ENCODE data around the gene QSOX1.
"Not testable (repeated sequence)": the region's sequence is repeated elsewhere in the genome, so short reads cannot be mapped to it uniquely, and the experiment has no call there.

The QSOX1 gene, protein sequence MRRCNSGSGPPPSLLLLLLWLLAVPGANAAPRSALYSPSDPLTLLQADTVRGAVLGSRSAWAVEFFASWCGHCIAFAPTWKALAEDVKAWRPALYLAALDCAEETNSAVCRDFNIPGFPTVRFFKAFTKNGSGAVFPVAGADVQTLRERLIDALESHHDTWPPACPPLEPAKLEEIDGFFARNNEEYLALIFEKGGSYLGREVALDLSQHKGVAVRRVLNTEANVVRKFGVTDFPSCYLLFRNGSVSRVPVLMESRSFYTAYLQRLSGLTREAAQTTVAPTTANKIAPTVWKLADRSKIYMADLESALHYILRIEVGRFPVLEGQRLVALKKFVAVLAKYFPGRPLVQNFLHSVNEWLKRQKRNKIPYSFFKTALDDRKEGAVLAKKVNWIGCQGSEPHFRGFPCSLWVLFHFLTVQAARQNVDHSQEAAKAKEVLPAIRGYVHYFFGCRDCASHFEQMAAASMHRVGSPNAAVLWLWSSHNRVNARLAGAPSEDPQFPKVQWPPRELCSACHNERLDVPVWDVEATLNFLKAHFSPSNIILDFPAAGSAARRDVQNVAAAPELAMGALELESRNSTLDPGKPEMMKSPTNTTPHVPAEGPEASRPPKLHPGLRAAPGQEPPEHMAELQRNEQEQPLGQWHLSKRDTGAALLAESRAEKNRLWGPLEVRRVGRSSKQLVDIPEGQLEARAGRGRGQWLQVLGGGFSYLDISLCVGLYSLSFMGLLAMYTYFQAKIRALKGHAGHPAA

DNA sequence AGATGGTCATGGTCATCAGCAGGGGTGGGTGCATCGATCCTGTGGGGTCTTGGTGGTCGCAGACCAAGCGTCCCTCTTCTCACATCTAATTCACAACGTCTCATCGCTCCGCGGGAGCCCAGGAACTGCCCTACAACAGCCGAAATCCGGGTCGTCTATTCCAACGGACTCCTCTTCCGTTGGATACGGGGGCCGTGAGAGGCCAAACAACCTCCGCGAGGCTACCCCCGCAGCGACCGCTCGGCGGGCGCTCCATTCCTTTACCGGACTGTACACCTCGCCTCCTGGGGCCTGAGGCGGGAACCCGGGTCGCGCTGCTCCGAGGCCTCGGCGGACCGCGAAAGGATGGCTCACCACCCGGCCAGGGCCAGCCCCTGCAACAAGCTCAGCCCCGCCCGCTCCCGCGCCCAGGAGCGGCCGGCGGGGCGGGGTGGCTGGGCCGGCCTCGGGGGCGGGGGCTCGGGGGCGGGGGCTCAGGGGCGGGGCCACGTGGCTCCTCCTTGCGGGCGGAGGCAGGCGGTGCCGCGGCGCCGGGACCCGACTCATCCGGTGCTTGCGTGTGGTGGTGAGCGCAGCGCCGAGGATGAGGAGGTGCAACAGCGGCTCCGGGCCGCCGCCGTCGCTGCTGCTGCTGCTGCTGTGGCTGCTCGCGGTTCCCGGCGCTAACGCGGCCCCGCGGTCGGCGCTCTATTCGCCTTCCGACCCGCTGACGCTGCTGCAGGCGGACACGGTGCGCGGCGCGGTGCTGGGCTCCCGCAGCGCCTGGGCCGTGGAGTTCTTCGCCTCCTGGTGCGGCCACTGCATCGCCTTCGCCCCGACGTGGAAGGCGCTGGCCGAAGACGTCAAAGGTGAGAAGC, at the start of gene QSOX1:
TSS of gene QSOX1 (plus strand) at position 545 of the 857 bp plus-strand sequence. CDS start at position 584, 39 bp downstream.
- peak; percentile 39 for DNase-seq

GRCh38 chr1:180112091-180112490, 42.6 kb upstream of the QSOX1 start:
- no peak for DNase-seq

DNA sequence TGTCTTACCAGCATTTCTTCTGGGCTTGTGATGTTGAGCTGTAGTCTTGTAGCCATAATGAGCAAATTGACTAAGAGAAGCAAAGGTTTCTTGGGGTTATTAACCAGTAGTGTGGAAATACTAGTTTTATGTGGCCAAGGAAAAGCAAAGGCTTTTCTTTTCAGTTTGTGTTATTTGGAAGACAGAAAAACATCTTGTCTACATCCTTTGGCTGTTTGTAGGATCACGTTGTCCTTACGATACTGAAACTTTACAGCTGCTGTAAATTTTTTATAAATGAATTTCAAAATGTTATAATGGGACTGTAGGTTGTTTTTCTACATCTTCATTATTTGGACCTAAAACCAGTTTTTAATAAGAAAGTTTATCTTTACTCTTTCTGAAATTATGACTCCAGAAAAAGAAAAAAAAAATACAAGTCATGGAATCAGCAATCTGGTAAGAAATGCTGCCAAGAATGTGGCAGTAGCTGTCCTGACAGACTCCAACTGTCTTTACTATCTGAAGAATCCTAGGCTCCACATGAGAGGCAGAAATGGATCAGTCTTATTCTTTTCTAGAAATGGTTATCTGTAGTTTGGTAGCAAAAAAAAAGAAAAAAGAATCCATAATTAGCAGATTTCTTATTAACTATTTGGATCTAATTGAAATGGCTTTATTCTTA, 41.6 kb upstream of the QSOX1 start:
- no peak for DNase-seq

- DNase-seq = no peak
These were observed 40.2 kb upstream of the QSOX1 start for GRCh38 chr1:180114396-180114945.

DNA sequence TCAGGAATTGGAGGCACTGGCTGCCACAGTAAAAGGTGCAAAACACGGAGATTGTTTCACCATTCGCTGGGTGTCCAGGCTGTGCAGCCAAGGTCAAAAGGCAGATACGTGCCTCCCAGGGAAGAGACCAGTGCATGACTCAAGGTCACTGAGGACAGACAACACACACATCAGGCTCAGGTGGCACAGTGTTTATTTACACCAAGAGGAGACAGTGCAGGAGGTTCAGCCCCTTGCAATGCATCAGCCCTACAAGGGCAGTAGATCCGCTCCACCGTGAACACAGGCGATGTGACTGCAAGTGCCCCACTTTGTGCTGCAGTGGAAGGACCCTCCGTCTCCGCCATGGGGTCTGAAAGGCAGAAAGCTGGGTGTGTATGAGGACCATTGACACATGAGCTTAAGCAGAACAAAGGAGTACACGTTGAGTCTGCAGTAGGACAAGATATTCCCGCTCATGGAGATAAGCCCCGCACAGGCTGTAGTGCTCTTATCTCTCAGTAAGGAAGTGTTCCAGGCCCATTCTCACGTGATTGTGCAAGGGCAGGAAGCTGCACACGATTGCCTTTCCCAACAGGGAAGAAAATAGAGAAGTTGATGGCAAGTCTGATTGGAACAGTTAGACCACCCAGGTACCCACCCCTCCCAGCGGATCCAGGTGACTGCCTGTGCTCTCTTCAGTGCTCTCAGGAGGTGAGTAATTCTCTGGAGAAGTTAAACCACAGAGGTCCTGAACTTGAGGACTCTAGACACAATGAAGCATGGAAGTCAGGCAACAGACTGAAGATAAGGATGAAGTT, 37.5 kb upstream of the QSOX1 start:
- DNase-seq = no peak

DNA sequence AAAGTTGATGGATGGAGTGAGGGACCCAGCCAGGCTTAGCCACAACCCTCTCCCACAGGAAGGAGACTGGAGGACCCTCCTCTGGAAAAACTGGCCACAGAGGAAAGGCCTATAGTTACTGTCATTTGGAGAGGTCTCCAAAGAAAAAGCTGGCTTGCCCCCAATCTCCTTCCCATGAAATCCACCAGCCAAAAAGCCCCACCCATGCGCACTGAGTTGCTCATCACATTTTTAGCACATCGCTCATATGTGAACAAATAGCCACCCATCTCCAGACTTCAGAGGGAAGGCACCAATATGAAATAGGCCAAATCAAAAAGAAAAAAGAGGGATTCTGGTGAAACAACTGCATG, 36.9 kb upstream of the QSOX1 start:
- no peak for DNase-seq

DNA sequence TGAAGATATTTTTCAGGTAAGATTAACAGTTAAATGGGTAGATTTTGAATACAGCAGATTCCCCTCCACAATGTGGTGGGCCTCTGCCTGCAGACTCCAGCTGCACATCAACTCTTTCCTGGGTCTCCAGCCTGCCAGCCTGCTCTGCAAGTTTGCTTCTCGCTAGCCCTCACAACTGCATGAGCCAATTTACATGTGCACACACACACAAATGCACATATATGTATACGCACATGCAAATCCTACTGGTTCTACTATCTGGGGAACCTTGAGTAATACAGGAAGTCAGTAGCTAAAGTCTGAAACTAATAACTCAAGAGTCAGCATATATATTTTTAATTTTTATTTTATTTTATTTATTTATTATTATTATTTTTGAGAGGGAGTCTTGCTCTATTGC, 34.8 kb upstream of the QSOX1 start:
- DNase-seq = no peak

DNA sequence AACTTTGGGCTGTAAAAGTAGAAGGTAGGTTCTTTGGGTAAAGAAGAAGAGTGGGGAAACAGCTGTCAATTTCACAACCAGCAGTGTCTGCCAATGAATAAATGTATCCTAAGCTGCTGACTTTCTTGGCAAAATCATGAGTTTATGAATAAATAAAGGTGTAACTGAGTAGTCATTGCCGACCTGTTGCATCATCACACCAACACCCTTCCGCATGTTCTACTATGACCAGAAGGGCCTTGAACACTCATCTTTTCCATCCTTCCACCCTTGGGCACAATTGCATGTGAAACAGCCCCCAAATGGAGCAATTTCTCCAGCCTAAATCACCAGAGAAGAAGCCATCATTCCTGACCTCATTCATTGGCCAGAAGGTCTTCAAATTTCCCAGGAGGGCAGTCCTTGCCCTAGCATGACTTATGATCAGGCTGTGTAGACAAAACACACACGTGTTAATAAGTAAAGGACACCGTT, 31.2 kb upstream of the QSOX1 start:
- no peak for DNase-seq

GRCh38 chr1:180130651-180131050, 24.0 kb upstream of the QSOX1 start:
- no peak for DNase-seq

- no peak for DNase-seq
These were observed 23.2 kb upstream of the QSOX1 start for GRCh38 chr1:180131510-180131909.

DNA sequence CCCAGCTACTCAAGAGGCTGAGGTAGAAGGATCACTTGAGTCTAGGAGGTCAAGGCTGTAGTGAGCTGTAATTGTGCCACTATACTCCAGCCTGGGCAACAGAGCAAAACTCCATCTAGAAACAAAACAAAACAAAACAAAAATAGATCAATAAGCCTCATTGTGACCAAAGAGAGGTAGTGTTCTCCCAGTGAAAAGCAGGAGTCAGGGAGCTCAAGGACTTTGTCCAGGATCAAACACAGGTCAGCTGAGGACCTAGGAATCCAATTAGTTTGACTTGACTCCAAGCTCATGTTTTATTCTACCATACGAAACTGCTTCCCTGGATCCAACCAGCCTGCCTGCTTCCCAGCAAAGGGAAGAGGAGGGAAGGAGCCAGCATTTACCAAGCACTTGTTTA, 21.5 kb upstream of the QSOX1 start:
- DNase-seq = no peak

DNA sequence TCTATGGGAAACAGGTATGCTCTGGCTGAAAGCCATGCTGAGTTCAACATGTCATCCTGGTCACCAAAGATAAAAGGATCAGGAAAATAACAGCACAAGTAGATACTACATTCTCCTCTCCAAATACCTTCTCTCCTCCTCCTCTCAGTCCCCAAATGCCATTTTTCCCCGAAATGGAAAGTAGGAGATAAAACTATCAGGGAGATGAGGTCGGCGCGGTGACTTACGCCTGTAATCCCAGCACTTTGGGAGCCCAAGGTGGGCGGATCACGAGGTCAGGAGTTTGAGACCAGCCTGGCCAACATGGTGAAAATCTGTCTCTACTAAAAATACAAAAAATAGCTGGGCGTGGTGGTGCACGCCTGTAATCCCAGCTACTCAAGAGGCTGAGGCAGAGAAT, 21.0 kb upstream of the QSOX1 start:
- DNase-seq = not testable (repeated sequence)

DNA sequence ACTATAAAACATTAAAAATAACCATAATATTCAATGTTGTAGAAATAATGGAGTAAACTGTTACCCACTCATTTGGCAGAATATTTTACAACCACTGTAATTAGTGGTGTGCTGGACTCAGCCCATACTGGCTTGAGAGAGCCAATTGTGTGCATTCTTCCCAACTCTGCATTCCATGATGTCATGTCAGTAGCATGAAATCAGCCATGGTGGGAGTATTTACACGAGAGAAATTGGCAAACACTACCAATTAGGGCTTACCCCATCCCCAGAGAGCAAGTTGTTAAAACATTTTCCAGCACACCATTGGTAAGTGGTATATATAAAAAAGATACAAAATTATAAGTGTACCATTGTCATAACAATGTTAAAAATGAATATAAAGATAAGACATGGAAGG, 19.1 kb upstream of the QSOX1 start:
- DNase-seq = no peak

GRCh38 chr1:180136331-180136967, 18.2 kb upstream of the QSOX1 start:
- DNase-seq = no peak

- DNase-seq = no peak
These were observed 17.7 kb upstream of the QSOX1 start for GRCh38 chr1:180136968-180137356.

DNA sequence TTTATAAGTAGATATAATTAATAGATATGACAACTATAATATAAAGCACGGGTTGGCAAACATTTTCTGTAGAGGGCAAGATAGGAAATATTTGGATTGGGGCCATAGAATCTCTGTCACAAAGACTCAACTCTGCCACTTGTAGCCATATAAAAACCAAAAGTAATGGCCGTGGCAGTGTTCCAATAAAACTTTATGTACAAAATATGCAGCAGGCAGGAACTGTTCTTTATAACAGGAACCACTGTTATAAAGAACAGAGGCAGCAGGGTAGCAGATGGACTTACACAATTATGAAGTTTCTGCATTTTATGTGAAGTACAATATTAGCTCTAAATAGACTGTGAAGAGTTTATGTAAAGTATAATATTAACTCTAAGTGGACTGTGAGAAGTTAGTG, 16.9 kb upstream of the QSOX1 start:
- DNase-seq = no peak

GRCh38 chr1:180141381-180141934, 13.2 kb upstream of the QSOX1 start:
- no peak for DNase-seq

DNA sequence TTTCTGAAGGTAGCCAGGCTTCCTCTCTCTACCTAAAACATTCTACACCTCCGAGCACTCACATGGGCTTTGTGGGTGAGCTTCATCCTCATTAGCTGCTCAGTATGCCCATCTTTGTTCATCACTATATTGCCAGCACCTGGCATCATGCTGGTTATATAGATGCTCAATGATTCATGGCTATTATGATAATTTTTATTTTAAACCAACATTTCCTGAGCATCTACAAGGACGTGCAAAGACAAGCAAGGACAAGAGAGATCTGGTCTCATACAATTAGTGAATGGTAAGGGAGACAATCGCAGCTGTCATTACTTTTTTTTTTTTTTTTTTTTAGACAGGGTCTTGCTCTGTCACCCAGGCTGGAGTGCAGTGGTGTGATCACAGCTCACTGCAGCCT, 11.3 kb upstream of the QSOX1 start:
- no peak for DNase-seq

GRCh38 chr1:180144659-180145357, 9.9 kb upstream of the QSOX1 start:
- DNase-seq = no peak

GRCh38 chr1:180145446-180145845, 9.2 kb upstream of the QSOX1 start:
- no peak for DNase-seq
